H9 (cell line): ENCODE results near the gene CNDP2. TPM values are rescaled to one million over a fixed set of nuclear protein-coding genes. Genes with fewer than 3 reads are reported as not detected.

Experiments used
- DNase-seq: peaks from one replicate; pipeline ENCODE4 v3.0.0-alpha.2; 2017
- H2AFZ ChIP-seq: one replicate; pipeline ENCODE4 v1.6.1; 2013; ENCODE audit warnings: mild to moderate bottlenecking, low read length, control low read depth, moderate library complexity
- H2AK5ac ChIP-seq: 2 replicates; pipeline ENCODE4 v1.6.1; 2013; ENCODE audit warnings: low read length, control low read depth, mixed read lengths; ENCODE audit not compliant: insufficient read length
- H2BK120ac ChIP-seq: one replicate; pipeline ENCODE4 v1.6.1; 2013; ENCODE audit warnings: low read depth, mild to moderate bottlenecking, low read length, control low read depth, inconsistent platforms; ENCODE audit not compliant: poor library complexity, severe bottlenecking
- H2BK12ac ChIP-seq: 2 replicates; pipeline ENCODE4 v1.6.1; 2013; ENCODE audit warnings: low read length, control low read depth, mixed read lengths, low read depth; ENCODE audit not compliant: insufficient read length
- H2BK15ac ChIP-seq: 2 replicates; pipeline ENCODE4 v1.6.1; 2013; ENCODE audit warnings: low read depth, low read length, control low read depth
- H2BK20ac ChIP-seq: one replicate; pipeline ENCODE4 v1.6.1; 2013; ENCODE audit warnings: low read depth, mild to moderate bottlenecking, low read length, control low read depth, inconsistent platforms; ENCODE audit not compliant: poor library complexity, severe bottlenecking
- H2BK5ac ChIP-seq: 2 replicates; pipeline ENCODE4 v1.6.1; 2013; ENCODE audit warnings: low read length, control low read depth, mixed read lengths; ENCODE audit not compliant: insufficient read length
- H3K14ac ChIP-seq: 2 replicates; pipeline ENCODE4 v1.6.1; 2013; ENCODE audit warnings: low read length, control low read depth; ENCODE audit not compliant: insufficient read depth
- H3K18ac ChIP-seq: 2 replicates; pipeline ENCODE4 v1.6.1; 2013; ENCODE audit warnings: low read depth, mild to moderate bottlenecking, mixed read lengths, low read length, control low read depth; ENCODE audit not compliant: insufficient read length
- H3K23ac ChIP-seq: 2 replicates; pipeline ENCODE4 v1.6.1; 2013; ENCODE audit warnings: low read length, control low read depth, mixed read lengths, low read depth; ENCODE audit not compliant: insufficient read length
- H3K23me2 ChIP-seq: 2 replicates; pipeline ENCODE4 v1.6.1; 2013; ENCODE audit warnings: low read depth, mild to moderate bottlenecking, mixed read lengths, low read length, control low read depth; ENCODE audit not compliant: insufficient read length, poor library complexity, severe bottlenecking
- H3K27ac ChIP-seq: 2 replicates; pipeline ENCODE4 v1.5.1; 2013; ENCODE audit warnings: low read length, control low read depth, mixed read lengths, low read depth; ENCODE audit not compliant: insufficient read length
- H3K27me3 ChIP-seq: 2 replicates; pipeline ENCODE4 v1.6.1; 2013; ENCODE audit warnings: low read length, control low read depth, inconsistent platforms; ENCODE audit not compliant: insufficient read depth
- H3K4ac ChIP-seq: 2 replicates; pipeline ENCODE4 v1.6.1; 2013; ENCODE audit warnings: low read depth, mild to moderate bottlenecking, control low read depth, inconsistent platforms, low read length, moderate library complexity
- H3K4me1 ChIP-seq: 2 replicates; pipeline ENCODE4 v1.6.1; 2013; ENCODE audit warnings: low read length, control low read depth, inconsistent platforms; ENCODE audit not compliant: insufficient read depth
- H3K4me2 ChIP-seq: 2 replicates; pipeline ENCODE4 v1.6.1; 2013; ENCODE audit warnings: low read length, control low read depth, mixed read lengths; ENCODE audit not compliant: insufficient read length, insufficient read depth
- H3K56ac ChIP-seq: 2 replicates; pipeline ENCODE4 v1.6.1; 2013; ENCODE audit warnings: low read depth, mild to moderate bottlenecking, mixed read lengths, low read length, control low read depth; ENCODE audit not compliant: insufficient read length
- H3K79me1 ChIP-seq: 2 replicates; pipeline ENCODE4 v1.6.1; 2013; ENCODE audit warnings: low read depth, mild to moderate bottlenecking, moderate library complexity, low read length, control low read depth, inconsistent platforms; ENCODE audit not compliant: insufficient read depth, poor library complexity, severe bottlenecking
- H3K79me2 ChIP-seq: 2 replicates; pipeline ENCODE4 v1.6.1; 2013; ENCODE audit warnings: low read length, control low read depth, inconsistent platforms; ENCODE audit not compliant: insufficient read depth
- H3K9ac ChIP-seq: 2 replicates; pipeline ENCODE4 v1.6.1; 2013; ENCODE audit warnings: low read length, control low read depth, mixed read lengths; ENCODE audit not compliant: insufficient read length; ENCODE audit errors: extremely low read depth
- H3K9me3 ChIP-seq: one replicate; pipeline ENCODE4 v1.6.1; 2013; ENCODE audit warnings: low read depth, low read length, inconsistent platforms; ENCODE audit not compliant: control insufficient read depth
- H3T11ph ChIP-seq: one replicate; pipeline ENCODE4 v1.6.1; 2013; ENCODE audit warnings: mild to moderate bottlenecking, low read length, control low read depth, inconsistent platforms
- H4K20me1 ChIP-seq: one replicate; pipeline ENCODE4 v1.6.1; 2013; ENCODE audit not compliant: control insufficient read depth, insufficient read length, insufficient read depth
- H4K5ac ChIP-seq: 2 replicates; pipeline ENCODE4 v1.6.1; 2013; ENCODE audit warnings: low read depth, mild to moderate bottlenecking, mixed read lengths, low read length, control low read depth; ENCODE audit not compliant: insufficient read length
- H4K8ac ChIP-seq: replicated peaks from 2 replicates; pipeline ENCODE4 v1.6.1; 2013; ENCODE audit warnings: low read length, control low read depth, mixed read lengths, low read depth; ENCODE audit not compliant: insufficient read length
- H4K91ac ChIP-seq: 2 replicates; pipeline ENCODE4 v1.6.1; 2013; ENCODE audit warnings: low read depth, mild to moderate bottlenecking, moderate library complexity, mixed read lengths, low read length, control low read depth; ENCODE audit not compliant: insufficient read length
- H3K27ac Mint-ChIP-seq, 3 experiments: 2 replicates in 2 of 3; 3 replicates in 1 of 3; pipeline ENCODE4 v1.8.0; 2020 to 2021; ENCODE audit warnings: mixed read lengths in 3 of 3, mild to moderate bottlenecking in 1 of 3, moderate library complexity in 1 of 3
- H3K27me3 Mint-ChIP-seq: 2 replicates; pipeline ENCODE4 v1.8.0; 2021; ENCODE audit warnings: low read depth, mild to moderate bottlenecking, moderate library complexity, mixed read lengths
- H3K36me3 Mint-ChIP-seq, 3 experiments: 2 replicates in 2 of 3; 3 replicates in 1 of 3; pipeline ENCODE4 v1.8.0; 2020 to 2021; ENCODE audit warnings: low read depth in 3 of 3, mixed read lengths in 3 of 3; ENCODE audit not compliant: insufficient read depth in 1 of 3
- H3K4me1 Mint-ChIP-seq, 2 experiments: 2 replicates each; pipeline ENCODE4 v1.8.0; 2020; ENCODE audit warnings: mixed read lengths in 2 of 2
- H3K4me3 Mint-ChIP-seq, 2 experiments: 2 replicates in 1 of 2; 3 replicates in 1 of 2; pipeline ENCODE4 v1.8.0; 2020 to 2021; ENCODE audit warnings: mild to moderate bottlenecking in 2 of 2, mixed read lengths in 2 of 2, moderate library complexity in 1 of 2
- H3K9me3 Mint-ChIP-seq, 2 experiments: 2 replicates in 1 of 2; 3 replicates in 1 of 2; pipeline ENCODE4 v1.8.0; 2020; ENCODE audit warnings: mild to moderate bottlenecking in 2 of 2, mixed read lengths in 2 of 2, moderate library complexity in 1 of 2
- CTCF ChIP-seq: fragments of 200-600 bp; sonication (generic); conservative IDR thresholded peaks from 3 replicates; pipeline ENCODE4 v1.8.0; 2021; ENCODE audit warnings: antibody characterized with exemption, mild to moderate bottlenecking
- whole genome bisulfite sequencing: extraction: QIAGEN DNeasy Blood & Tissue Kit; methylation state at CpG from one replicate; pipeline ENCODE4 v1.1.7; 2013; ENCODE audit warnings: missing lambda C conversion rate, low lambda C conversion rate, mixed read lengths; ENCODE audit not compliant: insufficient read length; ENCODE audit errors: extremely low coverage; 5-methylcytosine and 5-hydroxymethylcytosine counted together
- total RNA-seq: library from RNA; stranded (reverse); gene quantifications from 2 replicates; pipeline ENCODE4 v1.2.1, GENCODE V29; 2021

The CNDP2 gene
- total RNA-seq, 1 experiment from 2014 or later = 212 TPM

- no peaks in the 10 kb centered on the region; a peak in 1 of 5 replicates for H3K9me3 Mint-ChIP-seq
- no peak overlapping the region for H3K18ac ChIP-seq
- no peak for TF ChIP-seq CTCF
Measured at GRCh38 chr18:74508821-74509225, 12.7 kb downstream of the CNDP2 start.

More at GRCh38 chr18:74508821-74509225, 12.7 kb downstream of the CNDP2 start:
- Mint-ChIP-seq H3K4me3 (no peak overlapping the region), H3K4me1 (peaks cover 9 to 19% of the 10 kb centered on the region in 2 experiments), H3K36me3 (peaks cover 63 to 94% (median 82%) of the 10 kb centered on the region in 3 experiments), H3K27ac (no peak overlapping the region; a peak in 1 of 7 replicates), H3K27me3 (no peaks in the 10 kb centered on the region)
- H3K23ac ChIP-seq = no peak overlapping the region
- no peak overlapping the region for H3T11ph ChIP-seq
- H3K9ac ChIP-seq = no peak overlapping the region
- no peak overlapping the region for H2BK5ac ChIP-seq
- no peak overlapping the region for H2BK120ac ChIP-seq
- H3K23me2 ChIP-seq = no peaks in the 10 kb centered on the region
- no peaks in the 10 kb centered on the region for H4K20me1 ChIP-seq
- no peak overlapping the region for H2BK15ac ChIP-seq
- H3K27ac ChIP-seq = no peak overlapping the region
- peaks cover 4% of the 10 kb centered on the region for H3K79me1 ChIP-seq
- no peaks in the 10 kb centered on the region for H3K9me3 ChIP-seq
- peak; percentile 5 for DNase-seq
- H3K4me2 ChIP-seq = no peak overlapping the region
- no peak overlapping the region for H2BK12ac ChIP-seq
- H3K4ac ChIP-seq = no peak overlapping the region
- WGBS = no CpG with 5 or more reads among the region's 11 CpGs
- H4K8ac ChIP-seq = no peak overlapping the region
- H3K4me1 ChIP-seq = no peaks in the 10 kb centered on the region; the same call in 1 of the 2 replicates
- H3K56ac ChIP-seq = no peak overlapping the region
- H3K79me2 ChIP-seq = no peaks in the 10 kb centered on the region
- H3K14ac ChIP-seq = no peak overlapping the region
- H2AFZ ChIP-seq = no peak overlapping the region
- no peak overlapping the region for H4K5ac ChIP-seq
- H3K27me3 ChIP-seq = no peaks in the 10 kb centered on the region
- no peak overlapping the region for H2AK5ac ChIP-seq
- no peak overlapping the region for H2BK20ac ChIP-seq
- H4K91ac ChIP-seq = no peak overlapping the region
